GM23338 (cell line): ENCODE results near the gene DECR2.

Source experiments
- CREB1 ChIP-seq: fragments of 250-450 bp; sonication (Bioruptor Pico); IDR thresholded peaks from 2 replicates; pipeline ENCODE4 v1.5.0; 2020; ENCODE audit warnings: low read depth, mild to moderate bottlenecking, moderate library complexity
- CTCF ChIP-seq, 2 experiments: fragments of 200-600 bp in 1 of 2; sonication (generic) in 1 of 2; conservative IDR thresholded peaks; 2 replicates each; pipeline versions ENCODE4 v1.5.1 to v1.6.1; 2016 to 2017; ENCODE audit warnings: antibody characterized with exemption in 2 of 2, low read depth in 2 of 2, mild to moderate bottlenecking in 2 of 2, moderate library complexity in 1 of 2
- ETS1 ChIP-seq: IDR thresholded peaks from 2 replicates; pipeline ENCODE4 v1.6.1; 2016; ENCODE audit warnings: antibody characterized with exemption
- EZH2 ChIP-seq: fragments of 200-600 bp; sonication (generic); IDR thresholded peaks from one replicate; pipeline ENCODE4 v1.8.0; 2017; ENCODE audit warnings: antibody characterized with exemption, mild to moderate bottlenecking, low read depth; ENCODE audit not compliant: unreplicated experiment
- EZH2phosphoT487 ChIP-seq: fragments of 200-600 bp; sonication (generic); IDR thresholded peaks from one replicate; pipeline ENCODE4 v1.8.1; 2018; ENCODE audit warnings: antibody characterized with exemption; ENCODE audit not compliant: unreplicated experiment
- JUNB ChIP-seq: IDR thresholded peaks from one replicate; pipeline ENCODE4 v1.6.1; 2016; ENCODE audit warnings: antibody characterized with exemption; ENCODE audit not compliant: unreplicated experiment
- NANOG ChIP-seq: IDR thresholded peaks from 2 replicates; pipeline ENCODE4 v1.6.1; 2016; ENCODE audit warnings: antibody characterized with exemption, borderline replicate concordance
- POLR2AphosphoS5 ChIP-seq: IDR thresholded peaks from 2 replicates; pipeline ENCODE4 v1.6.1; 2016; ENCODE audit warnings: antibody characterized with exemption, low read depth
- REST ChIP-seq: IDR thresholded peaks from one replicate; pipeline ENCODE4 v1.6.1; 2018; ENCODE audit warnings: antibody characterized with exemption; ENCODE audit not compliant: unreplicated experiment
- STAT1 ChIP-seq: IDR thresholded peaks from one replicate; pipeline ENCODE4 v1.6.1; 2016; ENCODE audit warnings: antibody characterized with exemption; ENCODE audit not compliant: unreplicated experiment
- ZNF114 ChIP-seq: fragments of 250-450 bp; sonication (Bioruptor Pico); IDR thresholded peaks from 2 replicates; pipeline ENCODE4 v1.5.0; 2020; ENCODE audit warnings: mild to moderate bottlenecking, moderate library complexity

- TF ChIP-seq CTCF (conservative IDR thresholded peaks at IDR 0.05; ENCODE audit: low read depth in 2 of 2) (no peak), POLR2AphosphoS5 (no peak), EZH2phosphoT487 (no peak), NANOG (no peak), REST (no peak), EZH2 (no peak), CREB1 (CRISPR knock-in tag) (no peak), JUNB (no peak), STAT1 (no peak), ZNF114 (no peak), ETS1 (no peak)
Observed at GRCh38 chr16:460787-461186, 59.1 kb downstream of the DECR2 start.
